Measurements from ENCODE around the gene ZDHHC22.
"Not testable (repeated sequence)": the region's sequence is repeated elsewhere in the genome, so short reads cannot be mapped to it uniquely, and the experiment has no call there.

Gene ZDHHC22

DNA sequence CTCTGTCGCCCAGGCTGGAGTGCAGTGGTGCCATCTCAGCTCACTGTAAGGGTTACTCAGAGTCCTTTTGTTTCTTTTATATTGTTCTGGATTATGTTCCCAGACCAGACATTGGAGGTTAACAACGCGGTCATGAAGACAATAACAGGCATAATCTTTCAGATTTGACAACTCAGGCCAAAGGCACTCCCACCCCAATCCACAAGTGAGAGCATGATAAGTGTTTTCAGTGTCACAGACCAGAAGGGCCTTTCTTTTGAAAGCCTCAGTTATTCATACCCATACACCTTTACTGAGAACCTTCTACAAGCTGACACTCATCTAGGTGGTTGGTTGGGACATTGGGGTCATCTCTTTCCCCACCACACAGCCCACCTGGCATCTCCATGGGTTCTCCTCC, 37.1 kb upstream of the ZDHHC22 start:
- Histone ChIP-seq H3K4me3 (ENCODE audit: low read length) (no peak overlapping the region), H3K9me3 (ENCODE audit: insufficient read depth, low read depth, low read length) (no peaks in the 10 kb centered on the region), H3K36me3 (ENCODE audit: insufficient read depth, low read depth, low read length) (no peaks in the 10 kb centered on the region), H3K9ac (ENCODE audit: low read depth, low read length) (no peak overlapping the region), H3K4me1 (ENCODE audit: insufficient read depth, low read length) (no peaks in the 10 kb centered on the region; the same call in 1 of the 2 replicates), H3K27me3 (ENCODE audit: insufficient read depth, low read length) (peaks cover 10% of the 10 kb centered on the region), H3K27ac (ENCODE audit: low read length) (no peak overlapping the region)

DNA sequence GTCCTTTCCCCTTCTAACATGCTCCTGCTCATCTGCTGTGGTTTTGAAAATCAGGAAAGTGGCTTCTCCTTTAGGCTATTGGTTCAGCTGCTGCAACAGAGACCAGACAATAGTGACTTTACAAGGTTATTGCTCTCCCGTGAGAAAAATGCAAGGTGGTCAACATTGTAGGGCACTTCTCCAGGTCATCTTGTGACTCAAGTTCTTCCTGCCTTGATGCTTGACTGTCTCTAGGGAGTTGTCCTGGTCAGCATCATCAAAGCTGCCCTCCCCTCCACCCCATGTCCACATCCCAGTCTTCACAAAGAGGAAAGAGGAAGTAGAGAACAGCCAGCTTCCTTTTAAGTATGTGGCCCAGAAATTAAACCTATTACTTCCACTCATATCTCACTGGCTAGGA, 36.1 kb upstream of the ZDHHC22 start:
- H3K4me3 ChIP-seq (ENCODE audit: low read length) = no peak overlapping the region
- H3K9me3 ChIP-seq (ENCODE audit: insufficient read depth, low read depth, low read length) = no peaks in the 10 kb centered on the region
- no peaks in the 10 kb centered on the region for H3K36me3 ChIP-seq (ENCODE audit: insufficient read depth, low read depth, low read length)

DNA sequence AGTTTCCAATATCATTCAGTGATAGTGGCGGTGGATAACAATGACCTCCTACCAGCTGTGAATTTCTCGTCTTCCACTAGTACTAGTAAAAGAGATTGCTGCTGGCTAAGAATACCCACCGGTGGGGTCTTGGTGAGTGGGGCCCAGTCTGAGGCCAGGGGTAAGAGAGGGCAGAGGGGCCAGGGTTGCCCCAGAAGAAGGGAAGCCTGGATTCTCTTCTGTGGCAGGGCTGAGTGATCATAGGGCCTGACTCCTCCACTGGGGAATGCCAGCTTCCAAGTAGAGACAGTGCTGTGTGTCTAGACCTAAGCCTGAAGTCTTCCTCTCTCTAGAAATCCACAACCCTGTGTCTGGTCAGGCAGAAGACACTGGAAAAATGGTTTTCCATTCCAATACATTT, 34.3 kb upstream of the ZDHHC22 start:
- Histone ChIP-seq H3K9ac (ENCODE audit: low read depth, low read length) (no peak overlapping the region), H3K9me3 (ENCODE audit: insufficient read depth, low read depth, low read length) (peaks cover 4% of the 10 kb centered on the region; the same call in 1 of the 2 replicates), H3K4me1 (ENCODE audit: insufficient read depth, low read length) (no peaks in the 10 kb centered on the region; the same call in 1 of the 2 replicates), H3K27ac (ENCODE audit: low read length) (no peak overlapping the region), H3K36me3 (ENCODE audit: insufficient read depth, low read depth, low read length) (no peaks in the 10 kb centered on the region), H3K4me3 (ENCODE audit: low read length) (no peak overlapping the region), H3K27me3 (ENCODE audit: insufficient read depth, low read length) (no peaks in the 10 kb centered on the region)

More for the DNA sequence above, 36.1 kb upstream of the ZDHHC22 start:
- H3K27me3 ChIP-seq (ENCODE audit: insufficient read depth, low read length) = peaks cover 7% of the 10 kb centered on the region
- H3K4me1 ChIP-seq (ENCODE audit: insufficient read depth, low read length) = no peaks in the 10 kb centered on the region; the same call in 1 of the 2 replicates
- H3K9ac ChIP-seq (ENCODE audit: low read depth, low read length) = no peak overlapping the region
- no peak overlapping the region for H3K27ac ChIP-seq (ENCODE audit: low read length)

DNA sequence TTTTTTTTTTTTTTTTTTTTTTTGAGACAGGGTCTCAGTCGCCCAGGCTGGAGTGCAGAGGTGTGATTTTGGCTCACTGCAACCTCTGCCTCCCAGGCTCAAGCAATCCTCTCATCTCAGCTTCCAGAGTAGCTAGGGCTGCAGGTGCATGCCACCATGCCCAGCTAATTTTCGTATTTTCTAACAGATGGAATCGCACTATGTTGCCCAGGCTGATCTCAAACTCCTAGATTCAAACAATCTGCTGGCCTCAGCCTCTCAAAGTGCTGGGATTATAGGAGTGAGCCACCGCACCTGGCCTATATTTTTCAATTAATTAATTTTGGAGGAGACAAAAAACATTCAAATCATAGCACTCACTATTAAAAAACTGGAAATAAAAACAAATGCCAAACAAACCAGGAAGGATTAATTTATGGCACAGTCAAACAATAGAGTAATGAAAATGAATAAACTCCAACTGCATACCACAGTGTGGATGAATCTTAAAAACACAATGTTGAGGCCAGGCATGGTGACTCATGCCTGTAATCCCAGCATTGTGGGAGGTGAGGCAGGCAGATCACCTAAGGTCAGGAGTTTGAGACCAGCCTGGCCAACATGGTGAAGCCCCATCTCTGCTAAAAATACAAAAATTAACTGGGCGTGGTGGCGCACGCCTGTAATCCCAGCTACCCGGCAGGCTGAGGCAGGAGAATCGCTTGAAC, 32.5 kb upstream of the ZDHHC22 start:
- H3K36me3 ChIP-seq (ENCODE audit: insufficient read depth, low read depth, low read length); H3K9ac ChIP-seq (ENCODE audit: low read depth, low read length); H3K27me3 ChIP-seq (ENCODE audit: insufficient read depth, low read length); H3K4me3 ChIP-seq (ENCODE audit: low read length); H3K27ac ChIP-seq (ENCODE audit: low read length); H3K4me1 ChIP-seq (ENCODE audit: insufficient read depth, low read length): not testable (repeated sequence)
- peaks cover 15% of the 10 kb centered on the region; the same call in 1 of the 2 replicates for H3K9me3 ChIP-seq (ENCODE audit: insufficient read depth, low read depth, low read length)

DNA sequence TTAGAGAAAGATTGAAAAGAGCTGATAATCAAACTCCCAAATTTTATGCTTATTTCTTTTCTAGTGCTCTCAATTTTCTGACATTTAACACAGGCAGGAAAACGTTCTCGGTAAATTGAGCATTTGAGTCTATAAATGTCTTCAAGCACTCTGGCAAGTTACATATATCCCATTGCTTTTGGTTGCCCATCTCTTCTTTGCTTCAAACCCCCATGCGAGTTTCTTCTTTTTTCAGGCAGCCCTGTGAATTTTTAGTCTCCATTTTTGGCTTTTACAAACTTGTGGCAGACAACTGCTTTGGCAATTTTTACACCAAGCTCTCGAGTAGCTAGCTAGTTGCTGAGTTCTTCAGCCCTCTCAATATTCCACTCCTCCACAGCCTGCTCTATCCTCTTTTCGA, 31.3 kb upstream of the ZDHHC22 start:
- Histone ChIP-seq H3K27ac (ENCODE audit: low read length) (no peak overlapping the region), H3K9ac (ENCODE audit: low read depth, low read length) (no peak overlapping the region), H3K4me1 (ENCODE audit: insufficient read depth, low read length) (no peaks in the 10 kb centered on the region), H3K36me3 (ENCODE audit: insufficient read depth, low read depth, low read length) (no peaks in the 10 kb centered on the region), H3K9me3 (ENCODE audit: insufficient read depth, low read depth, low read length) (peaks cover 15% of the 10 kb centered on the region; the same call in 1 of the 2 replicates), H3K27me3 (ENCODE audit: insufficient read depth, low read length) (no peaks in the 10 kb centered on the region), H3K4me3 (ENCODE audit: low read length) (no peak overlapping the region)

DNA sequence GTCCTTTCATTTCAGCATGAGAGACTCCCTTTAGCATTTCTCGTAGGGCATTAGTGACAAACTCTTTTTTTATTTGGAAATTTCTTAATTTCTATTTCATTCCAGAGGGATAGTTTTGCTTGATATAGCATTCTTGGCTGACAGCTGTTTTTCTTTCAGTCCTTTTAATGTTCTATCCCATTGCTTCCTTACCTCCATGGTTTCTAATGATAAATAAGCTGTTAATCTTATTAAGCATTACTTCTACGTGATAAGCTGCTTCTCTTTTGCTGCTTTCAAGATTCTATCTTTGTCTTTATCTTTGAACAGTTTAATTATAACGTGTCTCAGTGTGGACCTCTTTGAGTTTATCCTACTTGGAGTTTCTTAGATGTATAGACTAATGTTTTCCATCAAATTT, 28.5 kb upstream of the ZDHHC22 start:
- Histone ChIP-seq H3K4me1 (ENCODE audit: insufficient read depth, low read length) (no peaks in the 10 kb centered on the region), H3K9me3 (ENCODE audit: insufficient read depth, low read depth, low read length) (peaks cover 15% of the 10 kb centered on the region; the same call in 1 of the 2 replicates), H3K4me3 (ENCODE audit: low read length) (no peak overlapping the region), H3K9ac (ENCODE audit: low read depth, low read length) (no peak overlapping the region), H3K27me3 (ENCODE audit: insufficient read depth, low read length) (no peaks in the 10 kb centered on the region), H3K27ac (ENCODE audit: low read length) (no peak overlapping the region), H3K36me3 (ENCODE audit: insufficient read depth, low read depth, low read length) (no peaks in the 10 kb centered on the region)

DNA sequence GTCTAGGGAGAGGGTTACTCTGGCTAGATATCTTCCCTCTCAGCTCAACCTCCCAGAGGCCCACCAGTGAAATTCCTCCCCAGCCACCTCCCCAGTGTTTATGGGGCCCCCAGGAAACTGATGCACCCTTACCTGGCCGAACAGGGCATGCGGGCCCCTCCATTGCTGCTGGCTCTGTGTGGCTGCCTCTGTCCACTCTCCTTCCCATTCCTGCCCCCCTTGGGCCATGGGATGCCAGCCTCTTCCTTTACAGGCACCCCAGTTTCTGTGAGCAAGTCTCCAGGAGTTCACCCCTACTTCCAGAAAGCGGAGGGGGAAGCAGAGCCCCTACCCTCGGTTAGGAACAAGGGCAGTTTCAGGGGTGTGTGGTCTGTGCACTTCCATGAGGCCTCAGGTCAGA, 19.4 kb upstream of the ZDHHC22 start:
- Histone ChIP-seq H3K4me3 (ENCODE audit: low read length) (no peak overlapping the region), H3K36me3 (ENCODE audit: insufficient read depth, low read depth, low read length) (no peaks in the 10 kb centered on the region), H3K4me1 (ENCODE audit: insufficient read depth, low read length) (peaks cover 8% of the 10 kb centered on the region; the same call in 1 of the 2 replicates), H3K9ac (ENCODE audit: low read depth, low read length) (no peak overlapping the region), H3K27me3 (ENCODE audit: insufficient read depth, low read length) (no peaks in the 10 kb centered on the region), H3K9me3 (ENCODE audit: insufficient read depth, low read depth, low read length) (no peaks in the 10 kb centered on the region), H3K27ac (ENCODE audit: low read length) (no peak overlapping the region)

DNA sequence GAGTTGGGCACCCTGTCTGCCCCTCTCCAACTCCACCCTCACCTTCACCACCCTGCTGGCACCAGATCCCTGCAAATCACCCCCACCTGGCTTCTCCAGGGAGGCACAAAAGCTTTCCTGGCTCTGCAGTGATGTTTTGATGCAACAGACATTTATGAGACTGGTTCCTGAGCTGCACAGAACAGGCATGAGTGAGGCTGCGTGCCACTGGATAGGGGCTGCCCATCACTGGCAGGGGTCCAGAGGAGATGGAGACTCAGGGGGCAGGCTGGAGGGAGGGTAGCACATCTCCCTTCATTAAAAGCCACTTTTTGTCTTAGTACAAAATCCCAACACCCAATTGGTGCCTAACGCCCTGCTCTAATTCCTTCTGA, 17.3 kb upstream of the ZDHHC22 start:
- no peaks in the 10 kb centered on the region for H3K27me3 ChIP-seq (ENCODE audit: insufficient read depth, low read length)
- H3K36me3 ChIP-seq (ENCODE audit: insufficient read depth, low read depth, low read length) = no peaks in the 10 kb centered on the region

DNA sequence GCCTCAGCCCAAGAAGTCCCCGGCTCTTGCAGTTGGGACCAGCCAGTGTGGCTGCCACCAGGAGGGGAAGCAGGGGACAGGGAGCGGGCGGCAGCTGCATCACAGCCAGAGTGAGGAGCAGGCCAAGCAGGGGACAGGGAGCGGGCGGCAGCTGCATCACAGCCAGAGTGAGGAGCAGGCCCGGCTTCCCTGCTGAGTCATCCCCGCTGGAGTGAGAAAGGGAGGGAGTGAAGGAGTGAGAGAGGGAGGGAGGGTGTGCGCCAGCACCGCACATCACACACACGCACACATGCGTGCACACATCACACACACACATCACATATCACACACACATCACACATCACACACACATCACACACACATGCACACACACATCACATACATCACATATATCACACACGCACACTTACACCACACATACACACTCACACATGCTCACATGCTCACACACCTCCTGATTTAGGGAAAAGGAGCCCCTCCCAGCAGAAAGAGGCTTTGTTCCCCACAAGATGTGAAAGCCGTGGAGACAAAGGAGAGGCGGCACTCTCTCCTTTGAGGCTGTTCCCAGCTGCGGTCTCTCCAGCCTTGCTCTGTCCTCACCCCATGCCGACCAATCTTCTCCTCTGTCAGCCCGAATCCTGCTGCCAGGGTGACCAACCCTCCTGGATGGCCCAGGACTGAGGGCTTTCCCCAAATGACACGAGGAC, 16.7 kb upstream of the ZDHHC22 start:
- Histone ChIP-seq H3K4me3 (ENCODE audit: low read length) (peak overlapping the region; percentile 58), H3K9me3 (ENCODE audit: insufficient read depth, low read depth, low read length) (no peaks in the 10 kb centered on the region), H3K27me3 (ENCODE audit: insufficient read depth, low read length) (no peaks in the 10 kb centered on the region), H3K36me3 (ENCODE audit: insufficient read depth, low read depth, low read length) (no peaks in the 10 kb centered on the region), H3K9ac (ENCODE audit: low read depth, low read length) (peak overlapping the region; percentile 35; the same call in 1 of the 2 replicates), H3K4me1 (ENCODE audit: insufficient read depth, low read length) (peaks cover 8% of the 10 kb centered on the region; the same call in 1 of the 2 replicates), H3K27ac (ENCODE audit: low read length) (no peak overlapping the region)

More for the DNA sequence above, 17.3 kb upstream of the ZDHHC22 start:
- Histone ChIP-seq H3K4me1 (ENCODE audit: insufficient read depth, low read length) (peaks cover 8% of the 10 kb centered on the region; the same call in 1 of the 2 replicates), H3K4me3 (ENCODE audit: low read length) (peak overlapping the region; percentile 58; the same call in 1 of the 2 replicates), H3K27ac (ENCODE audit: low read length) (no peak overlapping the region), H3K9ac (ENCODE audit: low read depth, low read length) (peak overlapping the region; percentile 35; the same call in 1 of the 2 replicates), H3K9me3 (ENCODE audit: insufficient read depth, low read depth, low read length) (no peaks in the 10 kb centered on the region)

DNA sequence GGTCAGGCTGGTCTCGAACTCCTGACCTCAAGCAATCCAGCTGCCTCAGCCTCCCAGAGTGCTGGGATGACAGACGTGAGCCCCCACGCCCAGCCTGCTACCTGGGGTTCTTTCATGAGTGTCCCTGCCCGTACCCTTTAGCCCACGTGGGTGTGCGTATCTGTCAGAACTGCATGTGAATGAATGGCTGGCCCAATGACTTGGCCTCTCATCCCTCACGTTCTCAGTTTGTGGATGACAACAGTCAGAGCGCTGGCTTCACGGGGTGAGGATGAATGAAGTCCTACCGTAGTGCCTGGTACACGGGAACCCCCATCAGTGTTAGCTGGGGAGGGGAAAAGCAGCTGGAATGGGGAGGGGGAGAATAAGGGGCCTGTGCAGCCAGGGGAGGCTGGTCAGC, 16.1 kb upstream of the ZDHHC22 start:
- Histone ChIP-seq H3K9me3 (ENCODE audit: insufficient read depth, low read depth, low read length) (no peaks in the 10 kb centered on the region), H3K9ac (ENCODE audit: low read depth, low read length) (no peak overlapping the region), H3K27ac (ENCODE audit: low read length) (no peak overlapping the region), H3K4me3 (ENCODE audit: low read length) (peak overlapping the region; percentile 58; the same call in 1 of the 2 replicates), H3K4me1 (ENCODE audit: insufficient read depth, low read length) (peaks cover 8% of the 10 kb centered on the region; the same call in 1 of the 2 replicates), H3K27me3 (ENCODE audit: insufficient read depth, low read length) (no peaks in the 10 kb centered on the region), H3K36me3 (ENCODE audit: insufficient read depth, low read depth, low read length) (no peaks in the 10 kb centered on the region)

DNA sequence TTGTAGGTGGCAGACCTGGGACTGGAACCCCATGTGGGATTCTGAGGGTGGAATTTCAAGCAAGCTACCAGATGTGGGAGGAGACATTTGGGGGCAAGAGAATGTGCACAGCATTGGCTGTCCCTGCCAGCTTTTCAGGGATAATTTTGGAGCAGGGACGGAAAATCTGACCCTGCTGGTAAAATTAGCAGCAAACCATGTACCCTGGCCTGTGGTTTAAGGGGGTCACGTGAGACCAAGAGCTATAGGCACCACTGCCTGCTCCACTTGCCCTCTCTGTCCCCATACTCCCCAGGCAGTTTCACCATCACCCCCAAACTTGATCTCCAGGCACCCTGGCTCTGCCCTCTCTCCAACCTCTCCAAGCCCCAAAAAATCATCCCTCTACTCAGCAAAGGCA, 13.5 kb upstream of the ZDHHC22 start:
- Histone ChIP-seq H3K9me3 (ENCODE audit: insufficient read depth, low read depth, low read length) (no peaks in the 10 kb centered on the region), H3K4me3 (ENCODE audit: low read length) (no peak overlapping the region), H3K27ac (ENCODE audit: low read length) (no peak overlapping the region), H3K27me3 (ENCODE audit: insufficient read depth, low read length) (no peaks in the 10 kb centered on the region), H3K4me1 (ENCODE audit: insufficient read depth, low read length) (peaks cover 8% of the 10 kb centered on the region; the same call in 1 of the 2 replicates), H3K9ac (ENCODE audit: low read depth, low read length) (no peak overlapping the region), H3K36me3 (ENCODE audit: insufficient read depth, low read depth, low read length) (no peaks in the 10 kb centered on the region)

DNA sequence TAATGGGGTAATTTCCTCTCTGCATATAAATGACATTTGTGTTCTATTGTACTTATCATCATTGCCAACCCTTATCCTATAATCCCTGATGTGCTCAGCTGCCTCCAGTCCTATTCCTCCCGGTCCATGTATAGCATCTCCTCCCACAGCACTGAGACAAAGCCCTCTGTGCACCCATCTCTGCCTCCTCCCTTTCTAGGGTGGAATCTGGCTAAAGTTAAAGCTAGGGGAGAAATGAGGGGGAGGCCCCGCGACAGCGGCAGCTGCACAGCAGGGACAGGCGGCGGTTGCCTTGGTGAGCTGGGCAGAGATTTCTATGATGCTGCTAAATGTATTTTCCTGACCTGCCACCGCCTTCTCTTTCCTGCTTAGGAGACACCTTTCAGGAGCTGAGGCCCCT, 12.8 kb upstream of the ZDHHC22 start:
- no peaks in the 10 kb centered on the region for H3K36me3 ChIP-seq (ENCODE audit: insufficient read depth, low read depth, low read length)
- no peak overlapping the region for H3K27ac ChIP-seq (ENCODE audit: low read length)
- H3K9ac ChIP-seq (ENCODE audit: low read depth, low read length) = no peak overlapping the region
- peaks cover 8% of the 10 kb centered on the region; the same call in 1 of the 2 replicates for H3K4me1 ChIP-seq (ENCODE audit: insufficient read depth, low read length)
- H3K27me3 ChIP-seq (ENCODE audit: insufficient read depth, low read length) = no peaks in the 10 kb centered on the region
- H3K9me3 ChIP-seq (ENCODE audit: insufficient read depth, low read depth, low read length) = no peaks in the 10 kb centered on the region
- no peak overlapping the region for H3K4me3 ChIP-seq (ENCODE audit: low read length)
